Measurements from ENCODE around the gene FRS3. TPM values are rescaled to one million over a fixed set of nuclear protein-coding genes. Genes with fewer than 3 reads are reported as not detected.

Gene FRS3
- total and polyA plus RNA-seq, 2 experiments from 2014 or later: 1.3 to 3.3 TPM

GRCh38 chr6:41763470-41763869, 16.2 kb downstream of the FRS3 start:
- peaks cover 15% of the 10 kb centered on the region for H3K27me3 Mint-ChIP-seq (ENCODE audit: insufficient read depth, low read depth, poor library complexity)
- no peak for ATAC-seq
- Histone ChIP-seq H3K36me3 (ENCODE audit: insufficient read depth) (no peaks in the 10 kb centered on the region), H3K27ac (ENCODE audit: low read depth) (no peak overlapping the region), H3K4me2 (no peak overlapping the region), H3K9me2 (ENCODE audit: insufficient read depth) (no peaks in the 10 kb centered on the region), H4K20me1 (replicated peaks; ENCODE audit: insufficient read depth) (no peaks in the 10 kb centered on the region), H2AFZ (no peak overlapping the region), H3K4me1 (ENCODE audit: insufficient read depth) (no peaks in the 10 kb centered on the region), H3K4me3 (no peak overlapping the region), H3K79me2 (replicated peaks; ENCODE audit: insufficient read depth) (no peaks in the 10 kb centered on the region), H3K27me3 (ENCODE audit: insufficient read depth) (no peaks in the 10 kb centered on the region), H3F3A (replicated peaks; ENCODE audit: low read depth) (no peaks in the 10 kb centered on the region)
- H3K36me3 Mint-ChIP-seq (ENCODE audit: low read depth): no peaks in the 10 kb centered on the region
- peaks cover 11% of the 10 kb centered on the region for H3K4me1 Mint-ChIP-seq
- no peak overlapping the region for H3K27ac Mint-ChIP-seq
- H3K9me3 Mint-ChIP-seq: no peaks in the 10 kb centered on the region
- no peak overlapping the region for H3K4me3 Mint-ChIP-seq
- TF ChIP-seq ZNF114 (CRISPR knock-in tag; IDR thresholded peaks at IDR 0.05): no peak
- TF ChIP-seq ZNF331 (CRISPR knock-in tag; IDR thresholded peaks at IDR 0.05; ENCODE audit: low read depth): no peak
- TF ChIP-seq EZH2 (IDR thresholded peaks at IDR 0.05; ENCODE audit: low read depth, unreplicated experiment): no peak
- TF ChIP-seq CREB1 (CRISPR knock-in tag; IDR thresholded peaks at IDR 0.05; ENCODE audit: low read depth): no peak
- TF ChIP-seq JUNB (IDR thresholded peaks at IDR 0.05; ENCODE audit: unreplicated experiment): no peak
- TF ChIP-seq POLR2AphosphoS5 (IDR thresholded peaks at IDR 0.05; ENCODE audit: low read depth): no peak
- no peak for TF ChIP-seq NANOG (IDR thresholded peaks at IDR 0.05; ENCODE audit: borderline replicate concordance)
- TF ChIP-seq EZH2phosphoT487 (IDR thresholded peaks at IDR 0.05; ENCODE audit: unreplicated experiment): no peak
- TF ChIP-seq ZNF462 (CRISPR knock-in tag; IDR thresholded peaks at IDR 0.05): no peak
- no peak for TF ChIP-seq ETS1 (IDR thresholded peaks at IDR 0.05)
- no peak for DNase-seq (ENCODE audit: low spot score)

All from GM23338 (cell line).